HG02852 (cell line): ENCODE results near the gene KRT80.

Source experiments
- ATAC-seq: cut with Tn5 transposase; IDR thresholded peaks from one replicate; pipeline ENCODE4 v1.9.1; 2021; ENCODE audit warnings: mild to moderate bottlenecking, moderate library complexity; ENCODE audit not compliant: unreplicated experiment

KRT80 gene

GRCh38 chr12:52211716-52212585, 20.1 kb upstream of the KRT80 start:
- ATAC-seq: no peak

- no peak for ATAC-seq
Measured at GRCh38 chr12:52210925-52211650, 19.3 kb upstream of the KRT80 start.

- ATAC-seq: no peak
Measured at GRCh38 chr12:52210186-52210924, 18.5 kb upstream of the KRT80 start.

- no peak for ATAC-seq
Measured at GRCh38 chr12:52209321-52209720, 17.5 kb upstream of the KRT80 start.

- no peak for ATAC-seq
Measured at GRCh38 chr12:52208424-52209165, 16.8 kb upstream of the KRT80 start.

GRCh38 chr12:52207895-52208294, 16.1 kb upstream of the KRT80 start:
- ATAC-seq: no peak

- no peak for ATAC-seq
Measured at GRCh38 chr12:52207106-52207505, 15.3 kb upstream of the KRT80 start.

- no peak for ATAC-seq
Measured at GRCh38 chr12:52206304-52207040, 14.7 kb upstream of the KRT80 start.

GRCh38 chr12:52205612-52206303, 13.9 kb upstream of the KRT80 start:
- ATAC-seq: no peak

- ATAC-seq: no peak
Measured at GRCh38 chr12:52204931-52205505, 13.2 kb upstream of the KRT80 start.

GRCh38 chr12:52204095-52204930, 12.5 kb upstream of the KRT80 start:
- no peak for ATAC-seq

- no peak for ATAC-seq
Measured at GRCh38 chr12:52203079-52203921, 11.5 kb upstream of the KRT80 start.

- no peak for ATAC-seq
Measured at GRCh38 chr12:52202361-52203078, 10.7 kb upstream of the KRT80 start.

- ATAC-seq: no peak
Measured at GRCh38 chr12:52201451-52201839, 9.6 kb upstream of the KRT80 start.

GRCh38 chr12:52200781-52201450, 9.1 kb upstream of the KRT80 start:
- ATAC-seq: no peak

GRCh38 chr12:52200086-52200780, 8.4 kb upstream of the KRT80 start:
- no peak for ATAC-seq
